B cell (primary cell): ENCODE measurements around the gene SOX9. TPM values are rescaled to one million over a fixed set of nuclear protein-coding genes. Genes with fewer than 3 reads are reported as not detected.

Experiments
- ATAC-seq: fragments of 200-7000 bp; cut with Tn5 transposase; one replicate; pipeline ENCODE4 v1.10.0; 2021; ENCODE audit warnings: low read depth, mild to moderate bottlenecking, moderate number of reproducible peaks, moderate library complexity
- CTCF ChIA-PET: fragments of 350-600 bp; sonication (Branson Sonifier 250); formaldehyde crosslinking; loops from one replicate; lab custom pipeline; 2021; ENCODE audit warnings: antibody characterized with exemption, inconsistent platforms; lab: Charles Lee
- POLR2A ChIA-PET: fragments of 350-600 bp; sonication (Branson Sonifier 250); formaldehyde crosslinking; loops from one replicate; lab custom pipeline; 2021; ENCODE audit warnings: antibody characterized with exemption; lab: Charles Lee
- DNase-seq: peaks from one replicate; pipeline ENCODE4 v3.0.0; 2013
- H2AFZ ChIP-seq: 2 replicates; pipeline ENCODE4 v1.6.1; 2012; ENCODE audit warnings: mild to moderate bottlenecking, low read depth, low read length; ENCODE audit not compliant: insufficient read depth, poor library complexity, severe bottlenecking
- H3K27ac ChIP-seq, 2 donors: 1 replicate in 1 of 2; 2 replicates in 1 of 2; pipeline ENCODE4 v1.5.1; 2012 to 2013; ENCODE audit warnings: low read length in 2 of 2, mild to moderate bottlenecking in 2 of 2, moderate library complexity in 1 of 2
- H3K27me3 ChIP-seq, 4 experiments: fragments of 200-600 bp in 1 of 4; sonication (generic) in 1 of 4; replicated peaks in 1 of 4; 1 replicate in 2 of 4; 2 replicates in 2 of 4; pipeline versions ENCODE4 v1.6.1 to v1.7.0; 2013 to 2016; ENCODE audit warnings: low read length in 3 of 4, mild to moderate bottlenecking in 2 of 4, mixed read lengths in 1 of 4, moderate library complexity in 1 of 4; ENCODE audit not compliant: insufficient read depth in 4 of 4, control insufficient read depth in 3 of 4; ENCODE audit errors: control extremely low read depth in 1 of 4
- H3K36me3 ChIP-seq, 2 experiments: replicated peaks in 1 of 2; 1 replicate in 1 of 2; 2 replicates in 1 of 2; pipeline versions ENCODE4 v1.6.1 to v1.7.1; 2013; ENCODE audit warnings: low read length in 1 of 2; ENCODE audit not compliant: insufficient read depth in 2 of 2, control insufficient read depth in 1 of 2; ENCODE audit errors: control extremely low read depth in 1 of 2, extremely low read depth in 1 of 2
- H3K4me1 ChIP-seq, 2 donors: fragments of 200-600 bp in 1 of 2; sonication (generic) in 1 of 2; 1 replicate in 1 of 2; 2 replicates in 1 of 2; pipeline versions ENCODE4 v1.5.1 to v1.6.1; 2013 to 2017; ENCODE audit warnings: low read length in 2 of 2; ENCODE audit not compliant: control insufficient read depth in 2 of 2, insufficient read depth in 2 of 2
- H3K4me2 ChIP-seq: replicated peaks from 2 replicates; pipeline ENCODE3; 2012; ENCODE audit warnings: mild to moderate bottlenecking, low read depth, low read length; ENCODE audit not compliant: poor library complexity, severe bottlenecking
- H3K4me3 ChIP-seq, 5 experiments: fragments of 200-600 bp in 1 of 5; sonication (generic) in 1 of 5; 1 replicate in 3 of 5; 2 replicates in 2 of 5; pipeline versions ENCODE4 v1.5.1 to v1.7.0; 2011 to 2016; ENCODE audit warnings: low read length in 4 of 5, mild to moderate bottlenecking in 4 of 5, low read depth in 2 of 5, control low read depth in 1 of 5, moderate library complexity in 1 of 5; ENCODE audit not compliant: insufficient read depth in 1 of 5; ENCODE audit errors: control extremely low read depth in 1 of 5, extremely low read depth in 1 of 5
- H3K79me2 ChIP-seq: fragments of 200-600 bp; sonication (generic); one replicate; pipeline ENCODE4 v1.6.0; 2016; ENCODE audit warnings: low read length; ENCODE audit not compliant: control insufficient read depth, insufficient read depth
- H3K9ac ChIP-seq: fragments of 200-600 bp; sonication (generic); 2 replicates; pipeline ENCODE4 v1.6.1; 2017; ENCODE audit warnings: mild to moderate bottlenecking, low read length, moderate library complexity
- H3K9me3 ChIP-seq, 3 donors: one replicate each; pipeline versions ENCODE4 v1.6.1 to v1.7.1; 2013; ENCODE audit warnings: low read length in 2 of 3; ENCODE audit not compliant: control insufficient read depth in 2 of 3, insufficient read depth in 1 of 3; ENCODE audit errors: control extremely low read depth in 1 of 3
- H4K20me1 ChIP-seq: 2 replicates; pipeline ENCODE4 v1.6.0; 2012; ENCODE audit warnings: mild to moderate bottlenecking, low read length; ENCODE audit not compliant: insufficient read depth, control insufficient read depth, poor library complexity, severe bottlenecking
- H3K27ac Mint-ChIP-seq: one replicate; pipeline ENCODE4 v1.8.0; 2021; ENCODE audit warnings: mixed read lengths
- H3K27me3 Mint-ChIP-seq: one replicate; pipeline ENCODE4 v1.8.0; 2021; ENCODE audit warnings: mixed read lengths
- H3K4me1 Mint-ChIP-seq: one replicate; pipeline ENCODE4 v1.8.0; 2021; ENCODE audit warnings: mixed read lengths
- H3K4me3 Mint-ChIP-seq: one replicate; pipeline ENCODE4 v1.8.0; 2021; ENCODE audit warnings: mixed read lengths
- H3K9me3 Mint-ChIP-seq: one replicate; pipeline ENCODE4 v1.8.0; 2022; ENCODE audit warnings: mixed read lengths; ENCODE audit not compliant: insufficient read depth
- CTCF ChIP-seq: fragments of 200-600 bp; IDR thresholded peaks from one replicate; pipeline ENCODE4 v1.8.0; 2022; ENCODE audit warnings: antibody characterized with exemption, mild to moderate bottlenecking
- EZH2 ChIP-seq: IDR thresholded peaks from 2 replicates; pipeline ENCODE4 v1.6.1; 2012; ENCODE audit warnings: borderline replicate concordance, low read depth, mild to moderate bottlenecking, moderate library complexity, low read length; ENCODE audit not compliant: insufficient read depth, poor library complexity, severe bottlenecking
- WGBS: methylation state at CpG from one replicate; pipeline ENCODE4 v1.1.5; 2013; ENCODE audit warnings: missing lambda C conversion rate; ENCODE audit not compliant: insufficient coverage; 5-methylcytosine and 5-hydroxymethylcytosine counted together
- intact Hi-C: fragments of 100-400 bp; cut with micrococcal nuclease; formaldehyde crosslinking; loops from one replicate; pipeline ENCODE4 v1.10.0; 2022
- polyA plus RNA-seq: library from polyadenylated mRNA; depleted of rRNA; stranded (reverse); fragments of >200 nt; gene quantifications from 2 replicates; pipeline ENCODE4 v1.2.3, GENCODE V29; 2012
- total RNA-seq, 2 donors: library from RNA; stranded (reverse); fragments of 120-200 nt in 1 of 2; gene quantifications; 1 replicate in 1 of 2; 2 replicates in 1 of 2; pipeline versions ENCODE4 v1.2.3 to v1.2.4, GENCODE V29; 2013 to 2022

The SOX9 gene
- total and polyA plus RNA-seq, 2 donors (not counting 1 experiment from before 2014, with no cell fraction given): 0.03 TPM; not detected in 1

GRCh38 chr17:72077326-72077960 is 43.4 kb upstream of the SOX9 start:
- no peak overlapping the region for H2AFZ ChIP-seq
- H3K9ac ChIP-seq: no peak overlapping the region
- Mint-ChIP-seq H3K9me3 (peaks cover 3% of the 10 kb centered on the region), H3K4me3 (no peak overlapping the region), H3K27ac (no peak overlapping the region), H3K4me1 (no peaks in the 10 kb centered on the region), H3K27me3 (no peaks in the 10 kb centered on the region)
- DNase-seq (no peak), ATAC-seq (no peak)
- H3K4me2 ChIP-seq: no peak overlapping the region
- no peaks in the 10 kb centered on the region for H4K20me1 ChIP-seq
- no peaks in the 10 kb centered on the region for H3K4me1 ChIP-seq
- H3K9me3 ChIP-seq: no peaks in the 10 kb centered on the region
- intact Hi-C loops: no loop called here
- no peaks in the 10 kb centered on the region for H3K79me2 ChIP-seq
- TF ChIP-seq CTCF: no peak
- TF ChIP-seq EZH2: no peak
- 57% methylated on average over 3 of the region's 4 CpGs for WGBS
- no peak overlapping the region for H3K27ac ChIP-seq
- ChIA-PET CTCF (no interaction called here), POLR2A (no interaction called here)
- H3K36me3 ChIP-seq: no peaks in the 10 kb centered on the region
- H3K4me3 ChIP-seq: no peak overlapping the region
- no peaks in the 10 kb centered on the region for H3K27me3 ChIP-seq

- H3K27me3 Mint-ChIP-seq: no peaks in the 10 kb centered on the region
- H3K4me2 ChIP-seq: no peak overlapping the region
- H3K9me3 ChIP-seq: no peaks in the 10 kb centered on the region
- no peak overlapping the region for H3K4me3 Mint-ChIP-seq
- ChIA-PET POLR2A (no interaction called here), CTCF (no interaction called here)
- DNase-seq (no peak), ATAC-seq (no peak)
- TF ChIP-seq EZH2 (no peak), CTCF (no peak)
- no peak overlapping the region for H2AFZ ChIP-seq
- H3K79me2 ChIP-seq: no peaks in the 10 kb centered on the region
- H3K4me1 Mint-ChIP-seq: no peaks in the 10 kb centered on the region
- intact Hi-C loops: no loop called here
- H3K27ac Mint-ChIP-seq: no peak overlapping the region
- no peak overlapping the region for H3K27ac ChIP-seq
- no peaks in the 10 kb centered on the region for H3K4me1 ChIP-seq
- H3K36me3 ChIP-seq: no peaks in the 10 kb centered on the region
- 85% methylated on average over 2 of the region's 3 CpGs for WGBS
- no peaks in the 10 kb centered on the region for H3K27me3 ChIP-seq
- no peaks in the 10 kb centered on the region for H4K20me1 ChIP-seq
- peaks cover 3% of the 10 kb centered on the region for H3K9me3 Mint-ChIP-seq
- no peak overlapping the region for H3K9ac ChIP-seq
- no peak overlapping the region for H3K4me3 ChIP-seq
Measured at GRCh38 chr17:72079700-72080099, 41.1 kb upstream of the SOX9 start.
